Chondrocyte (in vitro differentiated cells): ENCODE data around the gene VPS13D. TPM values are rescaled to one million over a fixed set of nuclear protein-coding genes. Genes with fewer than 3 reads are reported as not detected.

Experiments used
- DNase-seq: peaks from one replicate; pipeline ENCODE4 v3.0.0; 2021; ENCODE audit warnings: mixed read lengths, low spot score
- H3K27ac Mint-ChIP-seq: one replicate; pipeline ENCODE4 v1.8.0; 2021; ENCODE audit warnings: mild to moderate bottlenecking, moderate library complexity, mixed read lengths; ENCODE audit not compliant: unreplicated experiment
- H3K27me3 Mint-ChIP-seq: 2 replicates; pipeline ENCODE4 v1.8.0; 2021; ENCODE audit warnings: low read depth, mixed read lengths
- H3K36me3 Mint-ChIP-seq: 2 replicates; pipeline ENCODE4 v1.8.0; 2021; ENCODE audit warnings: low read depth, mixed read lengths
- H3K4me1 Mint-ChIP-seq: 2 replicates; pipeline ENCODE4 v1.8.0; 2021; ENCODE audit warnings: low read depth, mild to moderate bottlenecking, mixed read lengths
- H3K4me3 Mint-ChIP-seq: one replicate; pipeline ENCODE4 v1.8.0; 2021; ENCODE audit warnings: mild to moderate bottlenecking, moderate library complexity, mixed read lengths; ENCODE audit not compliant: unreplicated experiment
- H3K9me3 Mint-ChIP-seq: 2 replicates; pipeline ENCODE4 v1.8.0; 2021; ENCODE audit warnings: low read depth, mixed read lengths
- CTCF ChIP-seq: fragments of 200-600 bp; sonication (generic); IDR thresholded peaks from 2 replicates; pipeline ENCODE4 v1.5.0; 2021; ENCODE audit warnings: antibody characterized with exemption, mild to moderate bottlenecking, moderate library complexity
- total RNA-seq: library from RNA; stranded (reverse); gene quantifications from 3 replicates; pipeline ENCODE4 v1.2.1, GENCODE V29; 2021

VPS13D gene
- total RNA-seq, 1 donor from 2014 or later: 40.0 TPM

GRCh38 chr1:12524266-12524665 lies 294.4 kb downstream of the VPS13D start:
- TF ChIP-seq CTCF: no peak
- H3K27ac Mint-ChIP-seq: no peak overlapping the region

GRCh38 chr1:12525311-12526181 lies 295.7 kb downstream of the VPS13D start:
- peak; percentile 47 for DNase-seq
- no peak for TF ChIP-seq CTCF
- no peak overlapping the region for H3K4me3 Mint-ChIP-seq
- no peaks in the 10 kb centered on the region for H3K9me3 Mint-ChIP-seq
- no peaks in the 10 kb centered on the region for H3K27me3 Mint-ChIP-seq
- H3K36me3 Mint-ChIP-seq: no peaks in the 10 kb centered on the region
- H3K27ac Mint-ChIP-seq: no peak overlapping the region
- peaks cover 10% of the 10 kb centered on the region for H3K4me1 Mint-ChIP-seq

More at GRCh38 chr1:12524266-12524665, 294.4 kb downstream of the VPS13D start:
- H3K4me3 Mint-ChIP-seq: no peak overlapping the region
- no peaks in the 10 kb centered on the region for H3K9me3 Mint-ChIP-seq
- H3K4me1 Mint-ChIP-seq: peaks cover 10% of the 10 kb centered on the region
- DNase-seq: peak; percentile 7
- H3K36me3 Mint-ChIP-seq: no peaks in the 10 kb centered on the region
- H3K27me3 Mint-ChIP-seq: peaks cover 3% of the 10 kb centered on the region

- peak; percentile 81 for DNase-seq
- H3K27ac Mint-ChIP-seq: no peak overlapping the region
- no peak for TF ChIP-seq CTCF
- peaks cover 10% of the 10 kb centered on the region for H3K4me1 Mint-ChIP-seq
- no peaks in the 10 kb centered on the region for H3K36me3 Mint-ChIP-seq
- H3K4me3 Mint-ChIP-seq: no peak overlapping the region
- H3K27me3 Mint-ChIP-seq: no peaks in the 10 kb centered on the region
- no peaks in the 10 kb centered on the region for H3K9me3 Mint-ChIP-seq
Observed at GRCh38 chr1:12527564-12527963, 297.7 kb downstream of the VPS13D start.

GRCh38 chr1:12528021-12528852 lies 298.4 kb downstream of the VPS13D start:
- H3K4me3 Mint-ChIP-seq: no peak overlapping the region
- DNase-seq: peak; percentile 75
- no peaks in the 10 kb centered on the region for H3K36me3 Mint-ChIP-seq
- no peak for TF ChIP-seq CTCF
- H3K9me3 Mint-ChIP-seq: no peaks in the 10 kb centered on the region
- no peak overlapping the region for H3K27ac Mint-ChIP-seq
- no peaks in the 10 kb centered on the region for H3K27me3 Mint-ChIP-seq
- H3K4me1 Mint-ChIP-seq: peaks cover 10% of the 10 kb centered on the region

DNA sequence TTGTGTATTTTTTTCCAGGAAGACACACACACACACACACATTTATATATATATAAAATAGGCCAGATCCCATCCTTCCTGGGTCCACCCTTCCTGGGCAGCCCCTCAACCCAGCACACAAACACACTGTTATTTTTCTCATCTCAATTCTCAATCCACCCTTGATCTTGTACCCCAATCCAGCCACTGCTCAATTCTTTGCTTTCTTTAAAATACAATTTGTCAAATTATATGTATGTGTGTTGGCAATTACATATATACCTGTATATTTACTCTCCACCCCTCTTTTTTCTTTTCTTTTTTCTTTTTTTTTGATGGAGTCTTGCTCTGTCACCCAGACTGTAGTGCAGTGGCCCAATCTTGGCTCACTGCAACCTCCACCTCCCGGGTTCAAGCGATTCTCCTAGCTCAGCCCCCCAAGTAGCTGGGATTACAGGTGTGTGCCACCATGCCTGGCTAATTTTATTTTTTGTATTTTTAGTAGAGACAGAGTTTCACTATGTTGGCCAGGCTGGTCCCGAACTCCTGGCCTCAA lies 299.9 kb downstream of the VPS13D start:
- Mint-ChIP-seq H3K27me3 (no peaks in the 10 kb centered on the region), H3K27ac (no peak overlapping the region), H3K4me3 (no peak overlapping the region), H3K9me3 (no peaks in the 10 kb centered on the region), H3K36me3 (no peaks in the 10 kb centered on the region), H3K4me1 (peaks cover 10% of the 10 kb centered on the region)
- TF ChIP-seq CTCF: no peak
- no peak for DNase-seq
